ENCODE measurements around the gene CHN2.
"Not testable (repeated sequence)": the region's sequence is repeated elsewhere in the genome, so short reads cannot be mapped to it uniquely, and the experiment has no call there.

Gene CHN2

GRCh38 chr7:29253225-29253624 lies 58.6 kb downstream of the CHN2 start:
- in situ Hi-C loops (cut with HindIII; ENCODE audit: low sequenced_read_pairs) = no loop called here

- in situ Hi-C loops (cut with HindIII; ENCODE audit: low sequenced_read_pairs) = no loop called here
Observed at GRCh38 chr7:29254591-29254990, 60.0 kb downstream of the CHN2 start.

- in situ Hi-C loops (cut with HindIII; ENCODE audit: low sequenced_read_pairs) = no loop called here
Observed at GRCh38 chr7:29255199-29255878, 60.8 kb downstream of the CHN2 start.

- in situ Hi-C loops (cut with HindIII; ENCODE audit: low sequenced_read_pairs) = no loop called here
Observed at GRCh38 chr7:29255906-29256692, 61.5 kb downstream of the CHN2 start.

- in situ Hi-C loops (cut with HindIII; ENCODE audit: low sequenced_read_pairs) = no loop called here
Observed at GRCh38 chr7:29256693-29257002, 62.1 kb downstream of the CHN2 start.

- in situ Hi-C loops (cut with HindIII; ENCODE audit: low sequenced_read_pairs) = no loop called here
Observed at GRCh38 chr7:29258951-29259350, 64.4 kb downstream of the CHN2 start.

- in situ Hi-C loops (cut with HindIII; ENCODE audit: low sequenced_read_pairs) = no loop called here
Observed at GRCh38 chr7:29262191-29262917, 67.8 kb downstream of the CHN2 start.

GRCh38 chr7:29263601-29264207 lies 69.1 kb downstream of the CHN2 start:
- in situ Hi-C loops (cut with HindIII; ENCODE audit: low sequenced_read_pairs) = not testable (repeated sequence)

- in situ Hi-C loops (cut with HindIII; ENCODE audit: low sequenced_read_pairs) = no loop called here
Observed at GRCh38 chr7:29265208-29265923, 70.8 kb downstream of the CHN2 start.

- in situ Hi-C loops (cut with HindIII; ENCODE audit: low sequenced_read_pairs) = no loop called here
Observed at GRCh38 chr7:29269935-29270334, 75.4 kb downstream of the CHN2 start.

GRCh38 chr7:29270594-29271318 lies 76.2 kb downstream of the CHN2 start:
- in situ Hi-C loops (cut with HindIII; ENCODE audit: low sequenced_read_pairs) = no loop called here

GRCh38 chr7:29271319-29271658 lies 76.7 kb downstream of the CHN2 start:
- in situ Hi-C loops (cut with HindIII; ENCODE audit: low sequenced_read_pairs) = no loop called here

- in situ Hi-C loops (cut with HindIII; ENCODE audit: low sequenced_read_pairs) = no loop called here
Observed at GRCh38 chr7:29272057-29272456, 77.5 kb downstream of the CHN2 start.

- in situ Hi-C loops (cut with HindIII; ENCODE audit: low sequenced_read_pairs) = no loop called here
Observed at GRCh38 chr7:29274146-29275017, 79.8 kb downstream of the CHN2 start.

- in situ Hi-C loops (cut with HindIII; ENCODE audit: low sequenced_read_pairs) = no loop called here
Observed at GRCh38 chr7:29275018-29275318, 80.4 kb downstream of the CHN2 start.

- in situ Hi-C loops (cut with HindIII; ENCODE audit: low sequenced_read_pairs) = no loop called here
Observed at GRCh38 chr7:29275493-29275892, 80.9 kb downstream of the CHN2 start.

GRCh38 chr7:29276199-29276598 lies 81.6 kb downstream of the CHN2 start:
- in situ Hi-C loops (cut with HindIII; ENCODE audit: low sequenced_read_pairs) = no loop called here

- in situ Hi-C loops (cut with HindIII; ENCODE audit: low sequenced_read_pairs) = no loop called here
Observed at GRCh38 chr7:29276806-29277205, 82.2 kb downstream of the CHN2 start.

GRCh38 chr7:29277436-29278215 lies 83.1 kb downstream of the CHN2 start:
- in situ Hi-C loops (cut with HindIII; ENCODE audit: low sequenced_read_pairs) = no loop called here
